H9 (cell line): ENCODE data around the gene WFDC10A. TPM values are rescaled to one million over a fixed set of nuclear protein-coding genes. Genes with fewer than 3 reads are reported as not detected.

Experiments used
- DNase-seq: peaks from one replicate; pipeline ENCODE4 v3.0.0-alpha.2; 2017
- H2AFZ ChIP-seq: one replicate; pipeline ENCODE4 v1.6.1; 2013; ENCODE audit warnings: mild to moderate bottlenecking, low read length, control low read depth, moderate library complexity
- H2AK5ac ChIP-seq: 2 replicates; pipeline ENCODE4 v1.6.1; 2013; ENCODE audit warnings: low read length, control low read depth, mixed read lengths; ENCODE audit not compliant: insufficient read length
- H2BK120ac ChIP-seq: one replicate; pipeline ENCODE4 v1.6.1; 2013; ENCODE audit warnings: low read depth, mild to moderate bottlenecking, low read length, control low read depth, inconsistent platforms; ENCODE audit not compliant: poor library complexity, severe bottlenecking
- H2BK12ac ChIP-seq: 2 replicates; pipeline ENCODE4 v1.6.1; 2013; ENCODE audit warnings: low read length, control low read depth, mixed read lengths, low read depth; ENCODE audit not compliant: insufficient read length
- H2BK15ac ChIP-seq: 2 replicates; pipeline ENCODE4 v1.6.1; 2013; ENCODE audit warnings: low read depth, low read length, control low read depth
- H2BK20ac ChIP-seq: one replicate; pipeline ENCODE4 v1.6.1; 2013; ENCODE audit warnings: low read depth, mild to moderate bottlenecking, low read length, control low read depth, inconsistent platforms; ENCODE audit not compliant: poor library complexity, severe bottlenecking
- H2BK5ac ChIP-seq: 2 replicates; pipeline ENCODE4 v1.6.1; 2013; ENCODE audit warnings: low read length, control low read depth, mixed read lengths; ENCODE audit not compliant: insufficient read length
- H3K14ac ChIP-seq: 2 replicates; pipeline ENCODE4 v1.6.1; 2013; ENCODE audit warnings: low read length, control low read depth; ENCODE audit not compliant: insufficient read depth
- H3K18ac ChIP-seq: 2 replicates; pipeline ENCODE4 v1.6.1; 2013; ENCODE audit warnings: low read depth, mild to moderate bottlenecking, mixed read lengths, low read length, control low read depth; ENCODE audit not compliant: insufficient read length
- H3K23ac ChIP-seq: 2 replicates; pipeline ENCODE4 v1.6.1; 2013; ENCODE audit warnings: low read length, control low read depth, mixed read lengths, low read depth; ENCODE audit not compliant: insufficient read length
- H3K23me2 ChIP-seq: 2 replicates; pipeline ENCODE4 v1.6.1; 2013; ENCODE audit warnings: low read depth, mild to moderate bottlenecking, mixed read lengths, low read length, control low read depth; ENCODE audit not compliant: insufficient read length, poor library complexity, severe bottlenecking
- H3K27ac ChIP-seq: 2 replicates; pipeline ENCODE4 v1.5.1; 2013; ENCODE audit warnings: low read length, control low read depth, mixed read lengths, low read depth; ENCODE audit not compliant: insufficient read length
- H3K27me3 ChIP-seq: 2 replicates; pipeline ENCODE4 v1.6.1; 2013; ENCODE audit warnings: low read length, control low read depth, inconsistent platforms; ENCODE audit not compliant: insufficient read depth
- H3K4ac ChIP-seq: 2 replicates; pipeline ENCODE4 v1.6.1; 2013; ENCODE audit warnings: low read depth, mild to moderate bottlenecking, control low read depth, inconsistent platforms, low read length, moderate library complexity
- H3K4me1 ChIP-seq: 2 replicates; pipeline ENCODE4 v1.6.1; 2013; ENCODE audit warnings: low read length, control low read depth, inconsistent platforms; ENCODE audit not compliant: insufficient read depth
- H3K4me2 ChIP-seq: 2 replicates; pipeline ENCODE4 v1.6.1; 2013; ENCODE audit warnings: low read length, control low read depth, mixed read lengths; ENCODE audit not compliant: insufficient read length, insufficient read depth
- H3K56ac ChIP-seq: 2 replicates; pipeline ENCODE4 v1.6.1; 2013; ENCODE audit warnings: low read depth, mild to moderate bottlenecking, mixed read lengths, low read length, control low read depth; ENCODE audit not compliant: insufficient read length
- H3K79me1 ChIP-seq: 2 replicates; pipeline ENCODE4 v1.6.1; 2013; ENCODE audit warnings: low read depth, mild to moderate bottlenecking, moderate library complexity, low read length, control low read depth, inconsistent platforms; ENCODE audit not compliant: insufficient read depth, poor library complexity, severe bottlenecking
- H3K79me2 ChIP-seq: 2 replicates; pipeline ENCODE4 v1.6.1; 2013; ENCODE audit warnings: low read length, control low read depth, inconsistent platforms; ENCODE audit not compliant: insufficient read depth
- H3K9ac ChIP-seq: 2 replicates; pipeline ENCODE4 v1.6.1; 2013; ENCODE audit warnings: low read length, control low read depth, mixed read lengths; ENCODE audit not compliant: insufficient read length; ENCODE audit errors: extremely low read depth
- H3K9me3 ChIP-seq: one replicate; pipeline ENCODE4 v1.6.1; 2013; ENCODE audit warnings: low read depth, low read length, inconsistent platforms; ENCODE audit not compliant: control insufficient read depth
- H3T11ph ChIP-seq: one replicate; pipeline ENCODE4 v1.6.1; 2013; ENCODE audit warnings: mild to moderate bottlenecking, low read length, control low read depth, inconsistent platforms
- H4K20me1 ChIP-seq: one replicate; pipeline ENCODE4 v1.6.1; 2013; ENCODE audit not compliant: control insufficient read depth, insufficient read length, insufficient read depth
- H4K5ac ChIP-seq: 2 replicates; pipeline ENCODE4 v1.6.1; 2013; ENCODE audit warnings: low read depth, mild to moderate bottlenecking, mixed read lengths, low read length, control low read depth; ENCODE audit not compliant: insufficient read length
- H4K8ac ChIP-seq: replicated peaks from 2 replicates; pipeline ENCODE4 v1.6.1; 2013; ENCODE audit warnings: low read length, control low read depth, mixed read lengths, low read depth; ENCODE audit not compliant: insufficient read length
- H4K91ac ChIP-seq: 2 replicates; pipeline ENCODE4 v1.6.1; 2013; ENCODE audit warnings: low read depth, mild to moderate bottlenecking, moderate library complexity, mixed read lengths, low read length, control low read depth; ENCODE audit not compliant: insufficient read length
- H3K27ac Mint-ChIP-seq, 3 experiments: 2 replicates in 2 of 3; 3 replicates in 1 of 3; pipeline ENCODE4 v1.8.0; 2020 to 2021; ENCODE audit warnings: mixed read lengths in 3 of 3, mild to moderate bottlenecking in 1 of 3, moderate library complexity in 1 of 3
- H3K27me3 Mint-ChIP-seq: 2 replicates; pipeline ENCODE4 v1.8.0; 2021; ENCODE audit warnings: low read depth, mild to moderate bottlenecking, moderate library complexity, mixed read lengths
- H3K36me3 Mint-ChIP-seq, 3 experiments: 2 replicates in 2 of 3; 3 replicates in 1 of 3; pipeline ENCODE4 v1.8.0; 2020 to 2021; ENCODE audit warnings: low read depth in 3 of 3, mixed read lengths in 3 of 3; ENCODE audit not compliant: insufficient read depth in 1 of 3
- H3K4me1 Mint-ChIP-seq, 2 experiments: 2 replicates each; pipeline ENCODE4 v1.8.0; 2020; ENCODE audit warnings: mixed read lengths in 2 of 2
- H3K4me3 Mint-ChIP-seq, 2 experiments: 2 replicates in 1 of 2; 3 replicates in 1 of 2; pipeline ENCODE4 v1.8.0; 2020 to 2021; ENCODE audit warnings: mild to moderate bottlenecking in 2 of 2, mixed read lengths in 2 of 2, moderate library complexity in 1 of 2
- H3K9me3 Mint-ChIP-seq, 2 experiments: 2 replicates in 1 of 2; 3 replicates in 1 of 2; pipeline ENCODE4 v1.8.0; 2020; ENCODE audit warnings: mild to moderate bottlenecking in 2 of 2, mixed read lengths in 2 of 2, moderate library complexity in 1 of 2
- CTCF ChIP-seq: fragments of 200-600 bp; sonication (generic); conservative IDR thresholded peaks from 3 replicates; pipeline ENCODE4 v1.8.0; 2021; ENCODE audit warnings: antibody characterized with exemption, mild to moderate bottlenecking
- WGBS: extraction: QIAGEN DNeasy Blood & Tissue Kit; methylation state at CpG from one replicate; pipeline ENCODE4 v1.1.7; 2013; ENCODE audit warnings: missing lambda C conversion rate, low lambda C conversion rate, mixed read lengths; ENCODE audit not compliant: insufficient read length; ENCODE audit errors: extremely low coverage; 5-methylcytosine and 5-hydroxymethylcytosine counted together
- total RNA-seq: library from RNA; stranded (reverse); gene quantifications from 2 replicates; pipeline ENCODE4 v1.2.1, GENCODE V29; 2021

Gene WFDC10A
- total RNA-seq, 1 experiment from 2014 or later: not detected

- H3K18ac ChIP-seq: no peak overlapping the region
- peaks cover 21 to 25% of the 10 kb centered on the region in 2 experiments for H3K9me3 Mint-ChIP-seq
- DNase-seq: no peak
- no peak overlapping the region for H2AK5ac ChIP-seq
- no peak overlapping the region for H3K14ac ChIP-seq
- no peak overlapping the region for H3K9ac ChIP-seq
- no peak overlapping the region for H2AFZ ChIP-seq
- H3K79me2 ChIP-seq: no peaks in the 10 kb centered on the region
- WGBS: no CpG with 5 or more reads among the region's 3 CpGs
- H3K4me2 ChIP-seq: no peak overlapping the region
- no peak for TF ChIP-seq CTCF
- no peak overlapping the region for H3K23ac ChIP-seq
- no peak overlapping the region for H2BK5ac ChIP-seq
- H2BK20ac ChIP-seq: no peak overlapping the region
- no peak overlapping the region for H3K4me3 Mint-ChIP-seq
- no peak overlapping the region for H4K5ac ChIP-seq
- H2BK15ac ChIP-seq: no peak overlapping the region
- H2BK120ac ChIP-seq: no peak overlapping the region
- H4K8ac ChIP-seq: no peak overlapping the region
- H3K23me2 ChIP-seq: no peaks in the 10 kb centered on the region
- peaks cover 13 to 16% (median 15%) of the 10 kb centered on the region in 3 experiments for H3K36me3 Mint-ChIP-seq
- no peaks in the 10 kb centered on the region for H3K79me1 ChIP-seq
- H3K4ac ChIP-seq: no peak overlapping the region
- no peak overlapping the region for H3K27ac Mint-ChIP-seq
- no peaks in the 10 kb centered on the region; the same call in 1 of the 2 replicates for H3K27me3 Mint-ChIP-seq
- no peak overlapping the region for H3K56ac ChIP-seq
- H3T11ph ChIP-seq: no peak overlapping the region
- H3K4me1 ChIP-seq: no peaks in the 10 kb centered on the region; the same call in 1 of the 2 replicates
- no peaks in the 10 kb centered on the region for H3K9me3 ChIP-seq
- no peak overlapping the region for H4K91ac ChIP-seq
- H4K20me1 ChIP-seq: no peaks in the 10 kb centered on the region
- no peaks in the 10 kb centered on the region for H3K27me3 ChIP-seq
- no peak overlapping the region for H2BK12ac ChIP-seq
- peaks cover 10% of the 10 kb centered on the region in 2 experiments for H3K4me1 Mint-ChIP-seq
- H3K27ac ChIP-seq: no peak overlapping the region
Measured at GRCh38 chr20:45646875-45647274, 17.3 kb downstream of the WFDC10A start.
